Uterus (tissue), 2 donors: ENCODE results near the gene MRPL42.

Experiments
- CTCF ChIP-seq, 4 experiments: fragments of 200-600 bp in 2 of 4; fragments of 450-650 bp in 2 of 4; sonication (generic) in 2 of 4; IDR thresholded peaks; one replicate each; pipeline ENCODE4 v1.5.1; 2016 to 2019; ENCODE audit warnings: antibody characterized with exemption in 4 of 4, mild to moderate bottlenecking in 2 of 4, moderate library complexity in 1 of 4
- POLR2A ChIP-seq, 2 donors: fragments of 450-650 bp; IDR thresholded peaks; one replicate each; pipeline ENCODE4 v1.6.1; 2016; ENCODE audit warnings: antibody characterized with exemption in 2 of 2, mild to moderate bottlenecking in 1 of 2, moderate library complexity in 1 of 2

DNA sequence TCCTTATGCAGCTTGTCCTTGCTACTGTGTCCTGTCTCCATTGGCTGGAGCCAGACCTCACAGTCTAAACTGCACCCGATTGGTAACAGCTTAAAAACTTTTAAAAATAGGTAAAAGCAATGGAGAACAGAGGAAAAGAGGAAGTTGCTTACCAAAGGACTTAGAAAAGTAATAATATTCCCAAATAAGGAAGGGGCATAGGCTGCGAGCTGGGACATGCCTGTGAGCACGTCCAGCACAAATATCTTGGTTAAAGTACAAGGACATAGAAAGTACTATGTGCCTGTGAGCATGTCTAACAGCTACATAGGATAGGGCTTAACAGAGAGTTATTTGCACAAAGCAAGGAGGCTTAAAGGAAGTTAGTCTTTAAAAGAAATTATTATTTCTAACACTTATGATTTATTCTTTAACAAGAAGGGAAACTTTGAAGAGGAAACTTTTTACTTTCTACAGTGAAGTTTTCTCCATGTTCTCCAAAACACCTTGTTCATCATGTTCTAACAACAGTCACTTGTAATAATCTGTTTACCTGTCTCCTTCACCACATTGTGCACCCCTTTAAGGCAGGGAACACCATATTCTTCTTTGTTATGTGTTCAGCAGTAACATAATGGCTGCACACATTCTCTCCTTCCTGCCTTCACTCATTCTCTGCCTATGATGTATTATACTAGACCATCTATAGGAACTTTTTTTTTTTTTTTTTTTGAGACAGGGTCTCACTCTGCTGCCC is 15.7 kb upstream of the MRPL42 start:
- no peak for TF ChIP-seq CTCF (IDR thresholded peaks at IDR 0.05)
- no peak for TF ChIP-seq POLR2A (IDR thresholded peaks at IDR 0.05)
